Measurements from ENCODE around the gene TMUB2. TPM values are rescaled to one million over a fixed set of nuclear protein-coding genes. Genes with fewer than 3 reads are reported as not detected.

Gene TMUB2
- total RNA-seq, 6 donors from 2014 or later: 28.5 to 46.1 (median 34.9) TPM

- peak; percentile 56 to 61 for ATAC-seq (ENCODE audit: low FRiP score in 2 of 2)
- TF ChIP-seq POLR2AphosphoS5 (IDR thresholded peaks at IDR 0.05): peak in 1 of 2 donors; percentile 74
- TF ChIP-seq EP300 (IDR thresholded peaks at IDR 0.05): no peak
- TF ChIP-seq POLR2A (IDR thresholded peaks at IDR 0.05): peak in 2 of 4 donors; percentile 27 to 76
- TF ChIP-seq, protein P1, sequence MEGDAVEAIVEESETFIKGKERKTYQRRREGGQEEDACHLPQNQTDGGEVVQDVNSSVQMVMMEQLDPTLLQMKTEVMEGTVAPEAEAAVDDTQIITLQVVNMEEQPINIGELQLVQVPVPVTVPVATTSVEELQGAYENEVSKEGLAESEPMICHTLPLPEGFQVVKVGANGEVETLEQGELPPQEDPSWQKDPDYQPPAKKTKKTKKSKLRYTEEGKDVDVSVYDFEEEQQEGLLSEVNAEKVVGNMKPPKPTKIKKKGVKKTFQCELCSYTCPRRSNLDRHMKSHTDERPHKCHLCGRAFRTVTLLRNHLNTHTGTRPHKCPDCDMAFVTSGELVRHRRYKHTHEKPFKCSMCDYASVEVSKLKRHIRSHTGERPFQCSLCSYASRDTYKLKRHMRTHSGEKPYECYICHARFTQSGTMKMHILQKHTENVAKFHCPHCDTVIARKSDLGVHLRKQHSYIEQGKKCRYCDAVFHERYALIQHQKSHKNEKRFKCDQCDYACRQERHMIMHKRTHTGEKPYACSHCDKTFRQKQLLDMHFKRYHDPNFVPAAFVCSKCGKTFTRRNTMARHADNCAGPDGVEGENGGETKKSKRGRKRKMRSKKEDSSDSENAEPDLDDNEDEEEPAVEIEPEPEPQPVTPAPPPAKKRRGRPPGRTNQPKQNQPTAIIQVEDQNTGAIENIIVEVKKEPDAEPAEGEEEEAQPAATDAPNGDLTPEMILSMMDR (IDR thresholded peaks at IDR 0.05): peak in 2 of 6 experiments; percentile 7 to 25
- WGBS, 2 donors: 3% methylated on average over 27 to 30 of the region's 36 CpGs
- Histone ChIP-seq H3K27ac (peak overlapping the region; percentile 94 to 99 (median 98)), H3K36me3 (no peaks in the 10 kb centered on the region), H3K4me1 (peaks cover 20 to 24% (median 22%) of the 10 kb centered on the region in 4 donors), H3K9me3 (no peaks in the 10 kb centered on the region), H3K4me3 (peak overlapping the region; percentile 66 to 96 (median 85)), H3K27me3 (no peaks in the 10 kb centered on the region)
- peak; percentile 88 to 93 for DNase-seq
Observed at GRCh38 chr17:44222112-44222869, 35.5 kb downstream of the TMUB2 start.

GRCh38 chr17:44223541-44224071 is 36.8 kb downstream of the TMUB2 start:
- no peaks in the 10 kb centered on the region for H3K27me3 ChIP-seq
- peaks cover 10 to 14% (median 12%) of the 10 kb centered on the region in 4 donors for H3K4me1 ChIP-seq
- ATAC-seq (ENCODE audit: low FRiP score in 2 of 2) (no peak), DNase-seq (no peak)
- H3K27ac ChIP-seq: peak overlapping the region in 1 of 4 donors; percentile 98
- H3K9me3 ChIP-seq: no peaks in the 10 kb centered on the region
- no peak for TF ChIP-seq POLR2AphosphoS5 (IDR thresholded peaks at IDR 0.05)
- no peak for TF ChIP-seq POLR2A (IDR thresholded peaks at IDR 0.05)
- TF ChIP-seq, protein P1 (IDR thresholded peaks at IDR 0.05): no peak
- TF ChIP-seq EP300 (IDR thresholded peaks at IDR 0.05): no peak
- no peaks in the 10 kb centered on the region for H3K36me3 ChIP-seq
- WGBS, 2 donors: 53 to 55% methylated on average over 7 of the region's 7 CpGs
- H3K4me3 ChIP-seq: no peak overlapping the region

DNA sequence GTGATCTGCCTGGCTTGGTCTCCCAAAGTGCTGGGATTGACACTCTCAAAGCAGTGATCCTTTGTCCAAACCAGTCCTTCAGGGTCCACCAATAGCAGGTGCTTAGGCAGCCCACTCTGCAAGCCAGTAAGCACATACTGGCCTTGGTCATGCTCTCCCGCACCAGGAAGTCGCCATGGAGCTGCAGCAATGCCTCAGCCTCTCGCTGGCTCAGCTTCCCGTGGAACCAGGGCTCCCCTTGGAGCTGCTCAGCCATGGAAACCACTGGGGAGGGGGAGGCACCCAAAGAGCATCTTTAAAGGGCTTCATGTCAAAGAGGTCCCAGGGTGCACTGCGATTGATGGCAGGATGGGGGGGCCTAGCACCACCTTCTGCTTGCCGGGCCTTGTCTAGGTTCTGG is 42.3 kb downstream of the TMUB2 start:
- H3K4me3 ChIP-seq: no peak overlapping the region
- 70 to 87% methylated on average over 4 to 5 of the region's 6 CpGs for WGBS, 2 donors
- ATAC-seq (ENCODE audit: low FRiP score in 2 of 2) (peak in 1 of 2 donors; percentile 31), DNase-seq (no peak)
- H3K9me3 ChIP-seq: no peaks in the 10 kb centered on the region
- no peaks in the 10 kb centered on the region for H3K4me1 ChIP-seq
- H3K27ac ChIP-seq: no peak overlapping the region
- H3K36me3 ChIP-seq: no peaks in the 10 kb centered on the region
- TF ChIP-seq, protein P1 (IDR thresholded peaks at IDR 0.05): no peak
- no peak for TF ChIP-seq EP300 (IDR thresholded peaks at IDR 0.05)
- TF ChIP-seq POLR2A (IDR thresholded peaks at IDR 0.05): no peak
- TF ChIP-seq POLR2AphosphoS5 (IDR thresholded peaks at IDR 0.05): no peak
- no peaks in the 10 kb centered on the region for H3K27me3 ChIP-seq

GRCh38 chr17:44230140-44230539 is 43.4 kb downstream of the TMUB2 start:
- 71 to 76% methylated on average over 9 of the region's 9 CpGs for WGBS, 2 donors

More at GRCh38 chr17:44230140-44230539, 43.4 kb downstream of the TMUB2 start:
- ATAC-seq (ENCODE audit: low FRiP score in 2 of 2): no peak
- Histone ChIP-seq H3K36me3 (no peaks in the 10 kb centered on the region), H3K9me3 (no peaks in the 10 kb centered on the region), H3K4me3 (no peak overlapping the region), H3K27me3 (no peaks in the 10 kb centered on the region), H3K4me1 (no peaks in the 10 kb centered on the region), H3K27ac (no peak overlapping the region)
- no peak for TF ChIP-seq EP300 (IDR thresholded peaks at IDR 0.05)
- TF ChIP-seq POLR2A (IDR thresholded peaks at IDR 0.05): no peak
- TF ChIP-seq, protein P1 (IDR thresholded peaks at IDR 0.05): no peak
- no peak for TF ChIP-seq POLR2AphosphoS5 (IDR thresholded peaks at IDR 0.05)
- no peak for DNase-seq

All from upper lobe of left lung (tissue), 6 donors.